Astrocyte of the spinal cord (primary cell): ENCODE measurements around the gene TRIM71.

Experiments
- DNase-seq: peaks from one replicate; pipeline ENCODE4 v3.0.0; 2011; ENCODE audit warnings: low read depth, low spot score
- H3K4me3 ChIP-seq: 2 replicates; pipeline ENCODE4 v1.5.1; 2011; ENCODE audit warnings: low read depth, mild to moderate bottlenecking, low read length, moderate library complexity
- CTCF ChIP-seq: IDR thresholded peaks from 2 replicates; pipeline ENCODE4 v1.5.1; 2012; ENCODE audit warnings: low read depth, mild to moderate bottlenecking, low read length, inconsistent platforms
- in situ Hi-C: cut with HindIII; loops from 2 replicates; pipeline ENCODE4 v1.10.0; 2017; ENCODE audit warnings: low sequenced_read_pairs

TRIM71 gene

GRCh38 chr3:32885283-32885901 is 67.6 kb downstream of the TRIM71 start:
- H3K4me3 ChIP-seq, result no peak overlapping the region
- no peak for DNase-seq
- in situ Hi-C loops, result no loop called here
- no peak for TF ChIP-seq CTCF

- in situ Hi-C loops, result no loop called here
- TF ChIP-seq CTCF, result no peak
- no peak for DNase-seq
- no peak overlapping the region for H3K4me3 ChIP-seq
Measured at GRCh38 chr3:32886296-32886695, 68.5 kb downstream of the TRIM71 start.

GRCh38 chr3:32886911-32887310 is 69.1 kb downstream of the TRIM71 start:
- TF ChIP-seq CTCF, result no peak
- in situ Hi-C loops, result no loop called here
- DNase-seq, result no peak
- no peak overlapping the region for H3K4me3 ChIP-seq

- in situ Hi-C loops, result no loop called here
- no peak overlapping the region for H3K4me3 ChIP-seq
Measured at GRCh38 chr3:32888739-32889138, 70.9 kb downstream of the TRIM71 start.

GRCh38 chr3:32890420-32891276 is 72.9 kb downstream of the TRIM71 start:
- in situ Hi-C loops, result no loop called here
- no peak overlapping the region for H3K4me3 ChIP-seq
- TF ChIP-seq CTCF, result no peak
- DNase-seq, result no peak

More at GRCh38 chr3:32888739-32889138, 70.9 kb downstream of the TRIM71 start:
- no peak for DNase-seq
- TF ChIP-seq CTCF, result no peak

GRCh38 chr3:32891365-32891764 is 73.6 kb downstream of the TRIM71 start:
- DNase-seq, result no peak
- no peak for TF ChIP-seq CTCF
- no peak overlapping the region for H3K4me3 ChIP-seq
- in situ Hi-C loops, result no loop called here
